ENCODE data around the gene CAMTA1. TPM values are rescaled to one million over a fixed set of nuclear protein-coding genes. Genes with fewer than 3 reads are reported as not detected.
A peak's percentile ranks its signal among the peaks of the same experiment; 100 is the strongest.

CAMTA1 gene
- total RNA-seq, 1 donor from 2014 or later: 99.0 TPM

DNA sequence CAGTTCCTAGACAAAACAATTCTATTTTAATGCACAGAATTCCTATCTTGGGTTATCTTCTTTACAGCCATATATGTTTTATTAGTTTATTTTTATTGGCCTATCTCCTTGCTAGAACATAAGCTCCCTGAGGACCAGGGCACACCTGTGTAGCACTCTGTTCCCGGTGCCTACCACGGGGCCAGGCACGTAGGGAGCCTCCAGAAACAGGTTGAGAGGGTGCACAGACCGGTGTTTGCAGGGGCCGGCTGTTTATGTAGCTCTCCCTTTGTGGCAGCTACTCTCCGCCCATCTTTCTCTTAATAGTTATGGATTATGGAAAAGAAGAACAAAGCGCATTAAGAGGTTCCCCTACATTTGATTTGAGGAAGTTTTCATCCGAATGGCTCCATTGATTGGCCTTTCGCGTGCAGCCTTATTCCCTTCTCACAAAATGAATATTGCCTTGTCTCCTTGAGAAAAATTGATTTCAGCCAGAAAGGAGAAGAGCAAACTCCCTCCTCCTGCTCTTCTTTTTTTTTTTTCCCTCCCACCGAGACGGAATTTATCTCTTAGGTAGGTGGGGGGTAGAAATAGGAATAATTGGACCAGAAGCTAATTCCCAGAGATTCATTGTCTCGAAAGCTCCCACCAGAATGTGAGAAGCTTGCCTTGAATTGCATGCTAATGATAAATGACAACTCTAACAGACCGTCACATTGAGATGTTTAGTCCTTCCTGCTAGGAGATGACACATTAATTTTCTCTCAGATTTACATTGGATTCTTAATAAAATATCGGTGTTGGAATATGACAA is 447.4 kb downstream of the CAMTA1 start:
- Mint-ChIP-seq H3K36me3 (ENCODE audit: insufficient read depth) (no peaks in the 10 kb centered on the region), H3K4me3 (ENCODE audit: low read depth) (no peak overlapping the region)

DNA sequence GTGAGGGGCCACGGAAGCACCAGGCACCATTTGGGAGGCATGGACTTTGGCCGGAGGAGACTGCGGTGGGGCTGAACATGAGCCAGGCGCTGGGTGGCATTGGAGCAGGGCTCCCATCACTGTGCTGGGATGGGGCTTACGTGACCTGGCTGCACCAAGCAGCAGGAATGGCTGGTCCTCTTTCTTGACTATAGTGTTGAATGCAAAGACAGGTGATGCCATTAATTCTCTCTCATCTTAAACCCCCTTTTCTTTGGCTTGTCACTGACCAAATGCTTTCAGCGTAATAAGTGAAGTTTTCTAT is 447.9 kb downstream of the CAMTA1 start:
- Mint-ChIP-seq H3K4me1 (ENCODE audit: low read depth) (peaks cover 2% of the 10 kb centered on the region), H3K4me3 (ENCODE audit: low read depth) (no peak overlapping the region), H3K27ac (no peak overlapping the region), H3K36me3 (ENCODE audit: insufficient read depth) (no peaks in the 10 kb centered on the region), H3K9me3 (ENCODE audit: low read depth) (no peaks in the 10 kb centered on the region), H3K27me3 (peaks cover 13% of the 10 kb centered on the region)
- TF ChIP-seq, protein P1, sequence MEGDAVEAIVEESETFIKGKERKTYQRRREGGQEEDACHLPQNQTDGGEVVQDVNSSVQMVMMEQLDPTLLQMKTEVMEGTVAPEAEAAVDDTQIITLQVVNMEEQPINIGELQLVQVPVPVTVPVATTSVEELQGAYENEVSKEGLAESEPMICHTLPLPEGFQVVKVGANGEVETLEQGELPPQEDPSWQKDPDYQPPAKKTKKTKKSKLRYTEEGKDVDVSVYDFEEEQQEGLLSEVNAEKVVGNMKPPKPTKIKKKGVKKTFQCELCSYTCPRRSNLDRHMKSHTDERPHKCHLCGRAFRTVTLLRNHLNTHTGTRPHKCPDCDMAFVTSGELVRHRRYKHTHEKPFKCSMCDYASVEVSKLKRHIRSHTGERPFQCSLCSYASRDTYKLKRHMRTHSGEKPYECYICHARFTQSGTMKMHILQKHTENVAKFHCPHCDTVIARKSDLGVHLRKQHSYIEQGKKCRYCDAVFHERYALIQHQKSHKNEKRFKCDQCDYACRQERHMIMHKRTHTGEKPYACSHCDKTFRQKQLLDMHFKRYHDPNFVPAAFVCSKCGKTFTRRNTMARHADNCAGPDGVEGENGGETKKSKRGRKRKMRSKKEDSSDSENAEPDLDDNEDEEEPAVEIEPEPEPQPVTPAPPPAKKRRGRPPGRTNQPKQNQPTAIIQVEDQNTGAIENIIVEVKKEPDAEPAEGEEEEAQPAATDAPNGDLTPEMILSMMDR (IDR thresholded peaks at IDR 0.05; ENCODE audit: unreplicated experiment): no peak
- no peak for DNase-seq (ENCODE audit: low spot score, unreplicated experiment)

More for the DNA sequence above, 447.4 kb downstream of the CAMTA1 start:
- TF ChIP-seq, protein P1 (IDR thresholded peaks at IDR 0.05; ENCODE audit: unreplicated experiment): no peak
- no peak for DNase-seq (ENCODE audit: low spot score, unreplicated experiment)
- Mint-ChIP-seq H3K9me3 (ENCODE audit: low read depth) (no peaks in the 10 kb centered on the region), H3K27ac (no peak overlapping the region), H3K27me3 (peaks cover 13% of the 10 kb centered on the region), H3K4me1 (ENCODE audit: low read depth) (peaks cover 2% of the 10 kb centered on the region)

DNA sequence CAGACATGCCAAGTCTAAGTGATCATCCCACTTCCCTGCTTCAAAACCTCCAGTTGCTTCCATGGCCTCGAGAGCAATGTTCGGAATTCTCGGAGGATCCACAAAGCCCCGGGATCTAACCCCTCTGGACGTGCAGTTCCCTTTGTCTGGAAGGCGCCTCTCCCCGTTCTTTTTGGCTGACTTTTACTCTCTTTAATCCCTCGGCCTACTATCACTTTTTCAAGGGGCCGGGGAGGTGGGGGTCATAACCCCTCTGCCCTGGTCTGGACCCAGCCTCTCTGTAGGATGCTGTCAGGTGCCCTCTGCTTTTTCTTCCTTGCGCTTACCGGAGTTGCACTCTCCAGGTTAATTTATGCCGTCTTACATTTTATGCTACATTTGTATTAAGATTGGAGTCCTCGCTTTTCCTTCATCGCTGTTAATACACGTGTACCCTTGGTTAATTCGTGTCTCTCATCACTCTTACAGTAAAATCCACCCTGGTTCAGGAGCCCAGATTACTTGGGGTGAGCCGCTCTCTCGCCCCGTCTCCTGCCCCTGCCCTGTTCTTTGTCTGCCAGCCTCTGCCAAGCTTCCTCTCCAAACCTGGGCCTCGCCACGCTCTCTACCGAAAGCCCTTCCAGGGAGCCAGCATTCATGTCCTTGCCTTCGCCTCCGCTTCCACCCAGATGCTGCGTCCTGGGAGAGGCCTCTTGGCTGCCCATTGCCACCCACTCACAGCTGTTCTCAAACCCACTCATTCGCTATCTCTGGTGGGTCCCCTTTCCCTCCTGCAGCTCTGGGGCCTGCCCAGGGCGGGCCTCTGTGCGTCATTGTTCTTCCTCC is 448.6 kb downstream of the CAMTA1 start:
- peaks cover 2% of the 10 kb centered on the region for H3K4me1 Mint-ChIP-seq (ENCODE audit: low read depth)
- TF ChIP-seq, protein P1 (IDR thresholded peaks at IDR 0.05; ENCODE audit: unreplicated experiment): no peak
- H3K27ac Mint-ChIP-seq: no peak overlapping the region
- H3K4me3 Mint-ChIP-seq (ENCODE audit: low read depth): no peak overlapping the region
- H3K36me3 Mint-ChIP-seq (ENCODE audit: insufficient read depth): no peaks in the 10 kb centered on the region
- H3K9me3 Mint-ChIP-seq (ENCODE audit: low read depth): no peaks in the 10 kb centered on the region
- no peak for DNase-seq (ENCODE audit: low spot score, unreplicated experiment)
- H3K27me3 Mint-ChIP-seq: peaks cover 13% of the 10 kb centered on the region

DNA sequence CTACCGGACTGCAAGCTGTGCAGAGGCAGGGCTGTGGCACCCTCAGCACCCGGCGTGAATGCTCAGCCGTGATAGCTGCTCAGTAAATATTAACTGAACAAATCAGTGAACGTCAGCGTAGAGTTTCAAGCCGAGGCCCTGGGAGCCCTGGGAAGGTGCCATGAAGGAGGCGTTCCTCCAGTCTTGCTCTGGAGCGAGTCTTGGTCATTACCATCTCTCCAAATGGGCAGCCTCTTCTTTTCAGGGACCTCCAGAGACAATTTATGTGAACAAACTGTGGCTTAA is 449.2 kb downstream of the CAMTA1 start:
- Mint-ChIP-seq H3K27ac (no peak overlapping the region), H3K27me3 (peaks cover 13% of the 10 kb centered on the region), H3K9me3 (ENCODE audit: low read depth) (no peaks in the 10 kb centered on the region), H3K36me3 (ENCODE audit: insufficient read depth) (no peaks in the 10 kb centered on the region), H3K4me3 (ENCODE audit: low read depth) (no peak overlapping the region), H3K4me1 (ENCODE audit: low read depth) (peaks cover 2% of the 10 kb centered on the region)
- DNase-seq (ENCODE audit: low spot score, unreplicated experiment): no peak
- TF ChIP-seq, protein P1 (IDR thresholded peaks at IDR 0.05; ENCODE audit: unreplicated experiment): no peak

DNA sequence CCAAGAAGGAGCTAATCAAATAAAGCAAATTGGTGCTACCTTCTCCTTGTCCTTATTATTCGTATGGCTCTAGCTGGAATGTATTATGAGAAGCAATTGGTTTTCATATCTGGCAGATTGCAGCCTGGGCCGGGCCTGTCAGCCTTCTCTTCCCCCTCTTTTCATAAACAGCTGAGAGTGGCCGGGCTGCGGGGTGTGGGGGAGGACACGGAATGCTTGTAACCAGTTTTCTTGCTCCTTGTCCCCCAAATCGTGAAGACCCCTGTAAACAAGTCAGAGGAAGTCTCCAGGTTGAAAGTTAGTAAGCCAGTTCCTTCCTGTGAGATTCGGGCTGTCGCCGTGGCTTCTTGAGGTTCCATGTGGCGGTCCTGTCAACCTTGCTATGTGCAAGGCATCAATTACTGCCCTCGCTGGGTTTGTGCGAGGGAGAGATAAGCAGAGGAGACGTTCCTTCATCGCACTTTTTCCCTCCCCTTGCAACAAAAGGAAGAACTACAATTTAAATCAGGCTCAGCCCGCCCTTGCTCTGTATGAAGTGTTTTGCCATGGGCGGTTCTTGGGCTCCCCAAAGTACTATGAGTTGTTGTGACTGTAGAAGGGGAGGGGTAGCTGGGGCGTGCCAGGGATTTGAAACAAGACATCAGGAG is 450.7 kb downstream of the CAMTA1 start:
- H3K36me3 Mint-ChIP-seq (ENCODE audit: insufficient read depth): no peaks in the 10 kb centered on the region
- TF ChIP-seq, protein P1 (IDR thresholded peaks at IDR 0.05; ENCODE audit: unreplicated experiment): no peak
- peak overlapping the region; percentile 27 for H3K27ac Mint-ChIP-seq
- H3K9me3 Mint-ChIP-seq (ENCODE audit: low read depth): peaks cover 2% of the 10 kb centered on the region
- no peak for DNase-seq (ENCODE audit: low spot score, unreplicated experiment)
- no peak overlapping the region for H3K4me3 Mint-ChIP-seq (ENCODE audit: low read depth)
- peaks cover 2% of the 10 kb centered on the region for H3K4me1 Mint-ChIP-seq (ENCODE audit: low read depth)
- peaks cover 13% of the 10 kb centered on the region for H3K27me3 Mint-ChIP-seq

Data from progenitor cell of endocrine pancreas (in vitro differentiated cells).